HUES64 (cell line): ENCODE data around the gene EGFR.

Experiments
- H3K27ac ChIP-seq: 2 replicates; pipeline ENCODE4 v1.7.0; 2013; ENCODE audit warnings: low read depth, low read length, inconsistent platforms
- H3K27me3 ChIP-seq: 2 replicates; pipeline ENCODE4 v1.6.1; 2013; ENCODE audit warnings: mild to moderate bottlenecking, low read length; ENCODE audit not compliant: insufficient read depth
- H3K36me3 ChIP-seq: 2 replicates; pipeline ENCODE4 v1.6.1; 2013; ENCODE audit warnings: mild to moderate bottlenecking, low read length; ENCODE audit not compliant: insufficient read depth
- H3K4me1 ChIP-seq: 2 replicates; pipeline ENCODE4 v1.6.1; 2013; ENCODE audit warnings: mild to moderate bottlenecking, low read length, moderate library complexity; ENCODE audit not compliant: insufficient read depth
- H3K4me3 ChIP-seq: 2 replicates; pipeline ENCODE4 v1.5.1; 2013; ENCODE audit warnings: mild to moderate bottlenecking, low read length, moderate library complexity
- H3K9ac ChIP-seq: 2 replicates; pipeline ENCODE4 v1.6.1; 2013; ENCODE audit warnings: mild to moderate bottlenecking, low read depth, low read length
- H3K9me3 ChIP-seq: 2 replicates; pipeline ENCODE4 v1.6.1; 2013; ENCODE audit warnings: low read depth, low read length; ENCODE audit not compliant: insufficient read depth
- WGBS: fragments of 150-250, 120-280 bp; methylation state at CpG from one replicate; pipeline ENCODE4 v1.1.7; 2013; ENCODE audit warnings: missing lambda C conversion rate; 5-methylcytosine and 5-hydroxymethylcytosine counted together

The EGFR gene

DNA sequence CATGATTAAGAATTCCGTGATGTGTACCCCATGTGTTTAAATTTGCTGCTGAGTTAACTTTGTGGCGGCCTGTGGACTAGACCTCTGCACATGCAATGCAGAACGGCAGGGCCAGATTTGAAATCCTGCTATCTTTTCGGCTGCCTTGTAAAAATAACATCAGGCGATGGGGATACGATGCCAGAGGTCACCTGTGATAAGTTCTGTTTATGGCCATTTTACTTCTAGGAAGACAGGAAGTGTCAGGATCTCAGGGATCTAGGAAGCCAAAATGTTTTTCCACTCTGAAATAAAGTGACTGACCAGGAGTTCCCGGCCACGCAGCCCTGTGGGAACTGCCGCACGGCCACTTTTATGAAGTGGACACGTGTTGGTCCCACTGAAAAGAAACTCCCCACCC lies 77.5 kb downstream of the EGFR start:
- H3K27ac ChIP-seq: no peak overlapping the region
- H3K4me1 ChIP-seq: peaks cover 6% of the 10 kb centered on the region
- 96% methylated on average over 11 of the region's 11 CpGs for WGBS
- no peak overlapping the region for H3K4me3 ChIP-seq
- H3K36me3 ChIP-seq: no peaks in the 10 kb centered on the region
- no peaks in the 10 kb centered on the region for H3K9me3 ChIP-seq
- no peak overlapping the region for H3K9ac ChIP-seq
- no peaks in the 10 kb centered on the region for H3K27me3 ChIP-seq

DNA sequence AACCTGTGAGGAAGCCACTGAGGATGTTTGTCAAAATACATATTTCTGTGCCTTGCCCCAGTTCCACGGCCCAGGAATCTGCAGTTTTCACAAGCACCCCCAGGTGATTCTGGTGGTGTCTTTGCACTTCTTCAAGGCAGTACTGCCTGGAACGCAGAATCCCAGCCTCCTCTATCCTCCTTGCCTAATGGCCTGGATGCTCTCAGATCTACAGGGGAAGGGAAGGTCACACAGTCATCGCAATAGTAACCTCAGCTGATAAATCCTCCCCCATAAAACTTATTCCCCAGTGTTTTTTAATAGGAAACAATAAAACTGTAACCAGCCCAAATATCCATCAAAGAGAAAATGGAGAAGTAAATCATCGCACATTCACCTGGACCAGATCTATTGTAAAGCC lies 78.3 kb downstream of the EGFR start:
- Histone ChIP-seq H3K9ac (no peak overlapping the region), H3K27me3 (no peaks in the 10 kb centered on the region), H3K4me1 (peaks cover 6% of the 10 kb centered on the region), H3K27ac (no peak overlapping the region), H3K36me3 (no peaks in the 10 kb centered on the region), H3K4me3 (no peak overlapping the region), H3K9me3 (no peaks in the 10 kb centered on the region)
- 96% methylated on average over 4 of the region's 4 CpGs for WGBS

DNA sequence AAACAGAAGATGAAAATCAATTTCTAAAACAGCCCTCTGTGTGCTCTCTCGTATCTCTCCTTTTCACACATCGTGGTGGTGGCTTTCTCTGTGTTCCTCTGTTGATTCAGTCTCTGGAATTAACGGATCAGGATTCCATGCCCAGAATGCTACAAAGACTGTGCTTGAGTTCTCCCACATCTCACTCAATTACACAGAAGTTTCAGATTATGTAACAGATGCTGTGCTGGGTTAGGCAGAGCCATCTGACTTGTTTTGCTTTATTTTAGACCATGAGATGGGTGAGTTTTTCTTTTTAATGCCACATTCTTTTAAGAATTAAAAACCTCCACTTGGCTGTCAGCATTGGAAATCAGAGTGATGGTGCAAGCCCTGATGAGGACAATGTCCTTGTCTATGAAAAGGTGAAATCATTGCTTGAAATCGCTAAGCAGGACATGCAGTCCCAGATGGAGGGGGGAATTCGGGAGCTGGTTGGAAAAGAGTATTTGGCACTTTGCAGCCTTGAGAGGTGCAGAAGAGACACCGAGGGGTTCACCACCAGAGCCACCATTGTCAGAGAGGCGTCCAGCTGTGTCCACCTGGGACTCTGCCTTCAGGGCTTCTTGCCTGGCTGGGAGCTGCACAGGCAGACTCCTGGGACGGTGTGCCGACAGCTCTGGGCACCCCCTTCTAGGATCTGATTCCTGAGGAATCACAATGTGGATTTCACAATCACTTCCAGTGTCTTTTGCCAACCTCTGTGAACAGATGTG lies 80.4 kb downstream of the EGFR start:
- no peak overlapping the region for H3K27ac ChIP-seq
- H3K4me1 ChIP-seq: peaks cover 6% of the 10 kb centered on the region
- H3K27me3 ChIP-seq: no peaks in the 10 kb centered on the region
- no peak overlapping the region for H3K9ac ChIP-seq
- H3K36me3 ChIP-seq: no peaks in the 10 kb centered on the region
- H3K4me3 ChIP-seq: no peak overlapping the region
- H3K9me3 ChIP-seq: no peaks in the 10 kb centered on the region
- 86% methylated on average over 9 of the region's 9 CpGs for WGBS

DNA sequence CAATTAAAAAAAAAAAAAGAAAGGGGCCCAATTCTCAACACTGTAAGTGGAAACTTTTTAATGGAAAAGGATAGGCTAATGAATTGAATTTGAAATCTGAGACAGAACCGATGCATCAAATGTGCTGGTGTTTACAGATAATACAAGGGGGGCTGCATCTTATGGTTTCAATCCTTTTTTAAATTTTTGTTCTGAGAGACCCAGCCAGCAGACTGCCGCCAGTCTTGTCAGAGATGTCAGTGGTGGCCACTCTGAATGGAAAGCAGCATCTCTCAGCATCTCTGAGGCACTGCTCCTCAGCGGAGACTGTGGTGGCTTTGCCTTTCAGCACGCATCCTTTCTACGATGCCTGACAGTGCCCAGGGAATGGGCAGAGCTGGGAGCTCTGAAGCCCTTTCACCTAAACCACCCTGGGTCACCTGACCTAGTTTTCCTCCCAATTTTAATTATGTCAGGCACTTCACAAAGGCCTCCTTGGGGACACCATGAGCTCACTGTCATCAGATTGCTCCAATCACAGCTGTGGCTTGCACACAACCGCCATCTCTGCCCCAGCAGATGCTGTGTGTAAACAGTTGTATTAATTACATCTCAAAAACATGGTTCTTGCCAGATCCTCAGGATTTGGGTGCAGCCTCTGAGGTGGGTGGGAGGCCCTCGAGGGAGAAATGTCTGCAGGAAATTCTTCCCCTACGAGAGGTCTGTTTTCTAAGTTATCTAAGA lies 81.2 kb downstream of the EGFR start:
- Histone ChIP-seq H3K9ac (no peak overlapping the region), H3K36me3 (no peaks in the 10 kb centered on the region), H3K4me3 (no peak overlapping the region), H3K9me3 (no peaks in the 10 kb centered on the region), H3K27ac (no peak overlapping the region), H3K27me3 (no peaks in the 10 kb centered on the region), H3K4me1 (peaks cover 6% of the 10 kb centered on the region)
- WGBS: 93% methylated on average over 8 of the region's 8 CpGs

DNA sequence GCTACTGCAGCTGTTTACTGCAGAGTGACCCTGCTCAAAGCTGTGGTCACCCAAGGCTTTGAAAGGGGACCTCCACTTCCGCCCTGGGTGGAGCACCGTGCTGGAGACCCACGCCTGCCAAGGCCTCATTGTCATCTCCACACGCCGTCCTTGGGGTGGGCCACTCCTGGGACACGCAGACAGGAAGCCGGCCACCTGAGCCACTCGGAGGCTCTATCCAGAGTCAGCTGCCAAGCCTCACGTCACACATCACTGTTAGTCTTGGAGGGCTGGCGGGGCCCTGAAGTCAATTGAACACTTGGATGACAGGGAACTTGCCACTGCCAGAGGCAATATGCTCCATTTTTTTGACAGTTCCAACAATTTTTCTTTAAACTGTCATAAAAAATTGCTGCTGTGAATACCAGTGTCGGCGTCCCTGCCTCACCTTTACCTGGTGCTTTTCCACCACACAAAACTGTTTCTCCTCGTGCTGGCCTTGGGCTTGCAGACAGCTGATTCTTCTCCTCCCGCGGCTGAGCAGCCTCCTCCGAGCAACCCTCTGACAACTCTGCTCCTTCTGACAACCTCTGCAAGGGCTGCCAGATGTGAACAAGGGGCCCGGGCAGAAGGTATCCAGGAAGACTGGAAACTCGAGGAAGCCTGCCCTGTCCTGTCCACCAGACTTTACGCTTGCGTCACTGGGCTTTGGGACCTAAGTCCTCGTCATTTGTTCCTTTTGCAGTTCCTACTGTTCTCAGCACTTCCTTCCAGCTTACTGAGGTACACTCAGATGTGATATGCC lies 81.9 kb downstream of the EGFR start:
- WGBS: 94% methylated on average over 21 of the region's 21 CpGs
- H3K36me3 ChIP-seq: no peaks in the 10 kb centered on the region
- H3K27me3 ChIP-seq: no peaks in the 10 kb centered on the region
- no peak overlapping the region for H3K9ac ChIP-seq
- H3K4me3 ChIP-seq: no peak overlapping the region
- no peak overlapping the region for H3K27ac ChIP-seq
- H3K9me3 ChIP-seq: no peaks in the 10 kb centered on the region
- peaks cover 6% of the 10 kb centered on the region for H3K4me1 ChIP-seq

DNA sequence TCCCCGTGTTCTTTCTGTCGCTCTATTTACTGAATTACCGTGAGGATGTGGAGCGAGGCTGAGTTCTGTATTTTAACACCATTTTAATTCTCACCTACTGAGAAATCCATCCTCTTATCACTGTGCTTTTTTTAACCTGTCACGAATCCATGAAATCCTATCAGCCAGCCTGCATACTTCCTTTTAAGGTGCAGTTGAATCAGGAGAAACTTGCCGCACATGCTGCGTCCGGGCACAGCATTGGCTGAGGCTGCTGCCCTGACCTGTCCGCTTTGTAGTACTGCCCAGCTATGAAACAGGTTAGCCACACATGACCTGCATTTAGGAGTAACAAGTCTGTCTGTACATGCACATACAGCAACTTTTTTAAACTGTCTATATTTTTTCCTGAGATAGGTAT lies 82.5 kb downstream of the EGFR start:
- no peaks in the 10 kb centered on the region for H3K27me3 ChIP-seq
- H3K27ac ChIP-seq: no peak overlapping the region
- H3K9ac ChIP-seq: no peak overlapping the region
- 97% methylated on average over 9 of the region's 9 CpGs for WGBS
- H3K4me1 ChIP-seq: peaks cover 9% of the 10 kb centered on the region
- no peaks in the 10 kb centered on the region for H3K9me3 ChIP-seq
- H3K36me3 ChIP-seq: no peaks in the 10 kb centered on the region
- no peak overlapping the region for H3K4me3 ChIP-seq

DNA sequence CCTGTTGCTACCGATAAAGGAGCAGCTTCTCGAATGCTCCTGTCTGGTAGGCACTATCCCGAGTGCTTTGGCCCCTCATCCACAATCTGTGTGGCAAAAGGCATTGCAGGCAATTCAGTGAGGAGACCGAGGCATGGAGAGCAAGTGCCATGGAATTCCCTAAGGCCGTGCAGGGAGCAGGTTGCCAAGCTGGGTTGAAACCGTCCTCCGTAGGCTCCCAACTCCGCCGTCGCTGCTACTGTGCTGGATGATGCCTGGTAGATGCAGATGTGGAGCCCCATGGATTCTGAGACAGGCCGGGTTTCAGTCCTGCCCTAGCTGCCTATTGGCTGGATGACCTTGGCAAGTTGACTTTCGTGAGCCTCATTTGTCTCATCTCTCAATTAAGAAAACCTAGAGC lies 85.3 kb downstream of the EGFR start:
- H3K9ac ChIP-seq: no peak overlapping the region
- no peaks in the 10 kb centered on the region for H3K27me3 ChIP-seq
- H3K36me3 ChIP-seq: no peaks in the 10 kb centered on the region
- H3K27ac ChIP-seq: no peak overlapping the region
- H3K9me3 ChIP-seq: no peaks in the 10 kb centered on the region
- H3K4me3 ChIP-seq: no peak overlapping the region
- H3K4me1 ChIP-seq: peaks cover 24% of the 10 kb centered on the region
- WGBS: 94% methylated on average over 12 of the region's 12 CpGs

DNA sequence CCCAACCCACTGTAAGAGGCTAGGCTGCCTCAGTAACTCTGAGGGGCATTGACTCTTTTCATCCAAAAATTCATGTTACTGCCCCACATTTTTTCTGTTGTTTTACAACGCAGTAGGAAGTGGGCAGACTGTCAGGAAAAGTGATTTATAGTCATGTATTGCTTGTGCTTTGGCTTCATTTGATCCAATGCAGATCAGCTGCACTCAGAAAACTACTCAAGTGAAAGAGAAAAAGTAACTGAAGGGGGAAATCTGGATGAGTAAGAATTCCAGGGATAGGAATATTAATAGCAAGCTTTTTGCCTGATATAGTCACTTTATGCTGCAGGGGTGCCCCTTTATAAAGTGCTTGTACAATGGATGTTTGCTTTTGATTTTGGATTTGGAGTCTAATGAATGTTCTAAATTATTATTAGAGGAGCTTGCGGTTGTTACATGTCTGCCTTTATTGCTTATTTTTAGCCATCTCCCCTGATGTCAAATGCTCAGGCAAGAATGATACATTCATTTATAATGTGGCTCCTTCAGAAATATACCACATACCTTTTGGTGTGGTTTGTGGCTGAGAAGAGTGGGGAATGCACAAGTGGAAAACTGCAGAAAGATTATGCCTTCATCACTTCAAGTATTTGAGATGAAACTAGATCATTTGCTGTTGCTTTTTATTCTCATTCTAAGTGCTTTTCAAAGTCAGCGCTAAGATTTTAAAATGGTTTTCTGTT lies 86.1 kb downstream of the EGFR start:
- Histone ChIP-seq H3K9me3 (no peaks in the 10 kb centered on the region), H3K27ac (no peak overlapping the region), H3K4me1 (peaks cover 28% of the 10 kb centered on the region), H3K27me3 (no peaks in the 10 kb centered on the region), H3K36me3 (no peaks in the 10 kb centered on the region), H3K9ac (no peak overlapping the region), H3K4me3 (no peak overlapping the region)
- 94% methylated on average over 3 of the region's 3 CpGs for WGBS

DNA sequence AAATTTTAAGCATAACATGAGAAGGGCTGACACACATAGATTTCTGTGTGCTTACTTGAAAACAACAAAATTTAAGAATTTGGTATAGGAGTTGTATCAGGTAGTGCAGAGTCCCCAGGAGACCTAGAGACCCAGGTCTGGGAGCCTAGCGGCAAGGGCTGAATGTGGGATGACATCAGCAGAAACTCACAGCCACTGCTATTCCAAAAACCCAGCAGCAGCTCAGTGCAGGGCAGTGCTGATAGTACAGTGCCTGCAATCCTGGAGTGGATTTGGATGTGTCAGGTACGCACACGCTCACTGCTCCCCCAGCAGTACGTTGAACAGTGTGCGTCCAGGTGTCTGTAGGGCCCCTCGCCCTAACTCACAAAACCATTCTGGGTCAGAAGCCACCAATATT lies 87.1 kb downstream of the EGFR start:
- Histone ChIP-seq H3K36me3 (no peaks in the 10 kb centered on the region), H3K9me3 (no peaks in the 10 kb centered on the region), H3K9ac (no peak overlapping the region), H3K27ac (no peak overlapping the region), H3K4me3 (no peak overlapping the region), H3K27me3 (no peaks in the 10 kb centered on the region), H3K4me1 (peaks cover 39% of the 10 kb centered on the region)
- 90% methylated on average over 6 of the region's 6 CpGs for WGBS

DNA sequence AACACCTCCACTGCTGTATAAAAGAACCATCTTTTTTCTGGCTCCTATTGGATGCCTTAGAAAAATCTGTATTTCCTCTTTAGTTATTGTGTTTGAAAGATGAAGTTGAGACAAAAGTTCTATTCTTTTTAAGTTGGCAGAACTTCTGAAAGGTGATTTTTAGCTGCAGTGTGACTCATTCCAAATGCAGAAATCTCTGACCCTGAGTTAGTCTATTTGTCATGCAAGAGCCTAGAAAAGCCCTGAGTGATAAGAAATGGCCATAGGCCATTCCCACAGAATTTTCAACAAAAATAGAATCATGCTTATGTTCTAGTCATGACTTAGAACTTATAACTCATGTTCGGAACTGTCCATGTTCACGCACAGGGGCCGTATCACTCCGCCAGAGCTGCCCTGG lies 89.1 kb downstream of the EGFR start:
- 97% methylated on average over 4 of the region's 4 CpGs for WGBS

DNA sequence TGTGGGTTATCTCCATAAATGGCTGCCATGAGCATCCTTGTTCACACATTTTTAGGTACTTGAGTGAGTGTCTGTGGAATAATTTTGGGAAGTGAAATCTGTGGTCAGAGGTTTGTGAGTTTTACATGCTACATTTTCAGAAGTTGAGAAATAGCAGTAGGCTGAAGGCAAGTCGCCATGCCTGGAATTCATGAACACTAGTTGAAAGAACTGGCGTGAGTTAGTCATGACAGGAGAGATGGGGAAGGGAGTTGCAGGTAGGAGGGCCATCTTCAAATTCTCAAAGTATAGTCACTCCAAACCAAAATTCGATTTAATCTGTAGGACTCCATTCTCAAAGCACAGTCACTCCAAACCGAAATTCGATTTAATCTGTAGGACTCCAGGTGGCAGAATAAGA lies 89.6 kb downstream of the EGFR start:
- Histone ChIP-seq H3K9ac (no peak overlapping the region), H3K36me3 (no peaks in the 10 kb centered on the region), H3K4me1 (peaks cover 42% of the 10 kb centered on the region), H3K27ac (no peak overlapping the region), H3K9me3 (no peaks in the 10 kb centered on the region), H3K4me3 (no peak overlapping the region), H3K27me3 (no peaks in the 10 kb centered on the region)
- WGBS: 90% methylated on average over 5 of the region's 5 CpGs

More for the DNA sequence above, 89.1 kb downstream of the EGFR start:
- Histone ChIP-seq H3K4me1 (peaks cover 42% of the 10 kb centered on the region), H3K27me3 (no peaks in the 10 kb centered on the region), H3K4me3 (no peak overlapping the region), H3K9me3 (no peaks in the 10 kb centered on the region), H3K9ac (no peak overlapping the region), H3K36me3 (no peaks in the 10 kb centered on the region), H3K27ac (no peak overlapping the region)
